Measurements from ENCODE around the gene LTBP1.
A peak's percentile ranks its signal among the peaks of the same experiment; 100 is the strongest.
"Not testable (repeated sequence)": the region's sequence is repeated elsewhere in the genome, so short reads cannot be mapped to it uniquely, and the experiment has no call there.

The LTBP1 gene

GRCh38 chr2:33366473-33366872 is 419.7 kb downstream of the LTBP1 start:
- no peak for DNase-seq

GRCh38 chr2:33368524-33368923 is 421.8 kb downstream of the LTBP1 start:
- DNase-seq, result not testable (repeated sequence)

- DNase-seq, result no peak
These were observed 422.4 kb downstream of the LTBP1 start for GRCh38 chr2:33369191-33369590.

- peak; percentile 86 for DNase-seq
These were observed 424.0 kb downstream of the LTBP1 start for GRCh38 chr2:33370636-33371265.

- DNase-seq, result no peak
These were observed 424.7 kb downstream of the LTBP1 start for GRCh38 chr2:33371304-33372090.

- DNase-seq, result no peak
These were observed 426.3 kb downstream of the LTBP1 start for GRCh38 chr2:33372940-33373553.

GRCh38 chr2:33373986-33374385 is 427.2 kb downstream of the LTBP1 start:
- DNase-seq, result peak; percentile 91

- peak; percentile 58 for DNase-seq
These were observed 428.3 kb downstream of the LTBP1 start for GRCh38 chr2:33375054-33375453.

- DNase-seq, result peak; percentile 66
These were observed 430.3 kb downstream of the LTBP1 start for GRCh38 chr2:33377048-33377447.

GRCh38 chr2:33378556-33379210 is 431.9 kb downstream of the LTBP1 start:
- DNase-seq, result no peak

- no peak for DNase-seq
These were observed 433.4 kb downstream of the LTBP1 start for GRCh38 chr2:33380001-33380609.

- DNase-seq, result no peak
These were observed 434.0 kb downstream of the LTBP1 start for GRCh38 chr2:33380719-33381118.

GRCh38 chr2:33381301-33381858 is 434.6 kb downstream of the LTBP1 start:
- DNase-seq, result no peak

- no peak for DNase-seq
These were observed 437.3 kb downstream of the LTBP1 start for GRCh38 chr2:33383855-33384598.

GRCh38 chr2:33384599-33384961 is 437.8 kb downstream of the LTBP1 start:
- no peak for DNase-seq

- no peak for DNase-seq
These were observed 442.2 kb downstream of the LTBP1 start for GRCh38 chr2:33388996-33389395.

- not testable (repeated sequence) for DNase-seq
These were observed 442.9 kb downstream of the LTBP1 start for GRCh38 chr2:33389695-33390094.

- DNase-seq, result peak; percentile 75
These were observed 444.9 kb downstream of the LTBP1 start for GRCh38 chr2:33391529-33392255.

- no peak for DNase-seq
These were observed 445.6 kb downstream of the LTBP1 start for GRCh38 chr2:33392366-33392765.

- no peak for DNase-seq
These were observed 448.3 kb downstream of the LTBP1 start for GRCh38 chr2:33395034-33395433.

GRCh38 chr2:33395655-33396249 is 449.0 kb downstream of the LTBP1 start:
- peak; percentile 73 for DNase-seq
